GM21737 (cell line): Measurements from ENCODE around the gene BIRC6.
"Not testable (repeated sequence)": the region's sequence is repeated elsewhere in the genome, so short reads cannot be mapped to it uniquely, and the experiment has no call there.

Experiments
- ATAC-seq: cut with Tn5 transposase; IDR thresholded peaks from one replicate; pipeline ENCODE4 v1.9.1; 2021; ENCODE audit warnings: mild to moderate bottlenecking, moderate library complexity; ENCODE audit not compliant: unreplicated experiment

Gene BIRC6, protein sequence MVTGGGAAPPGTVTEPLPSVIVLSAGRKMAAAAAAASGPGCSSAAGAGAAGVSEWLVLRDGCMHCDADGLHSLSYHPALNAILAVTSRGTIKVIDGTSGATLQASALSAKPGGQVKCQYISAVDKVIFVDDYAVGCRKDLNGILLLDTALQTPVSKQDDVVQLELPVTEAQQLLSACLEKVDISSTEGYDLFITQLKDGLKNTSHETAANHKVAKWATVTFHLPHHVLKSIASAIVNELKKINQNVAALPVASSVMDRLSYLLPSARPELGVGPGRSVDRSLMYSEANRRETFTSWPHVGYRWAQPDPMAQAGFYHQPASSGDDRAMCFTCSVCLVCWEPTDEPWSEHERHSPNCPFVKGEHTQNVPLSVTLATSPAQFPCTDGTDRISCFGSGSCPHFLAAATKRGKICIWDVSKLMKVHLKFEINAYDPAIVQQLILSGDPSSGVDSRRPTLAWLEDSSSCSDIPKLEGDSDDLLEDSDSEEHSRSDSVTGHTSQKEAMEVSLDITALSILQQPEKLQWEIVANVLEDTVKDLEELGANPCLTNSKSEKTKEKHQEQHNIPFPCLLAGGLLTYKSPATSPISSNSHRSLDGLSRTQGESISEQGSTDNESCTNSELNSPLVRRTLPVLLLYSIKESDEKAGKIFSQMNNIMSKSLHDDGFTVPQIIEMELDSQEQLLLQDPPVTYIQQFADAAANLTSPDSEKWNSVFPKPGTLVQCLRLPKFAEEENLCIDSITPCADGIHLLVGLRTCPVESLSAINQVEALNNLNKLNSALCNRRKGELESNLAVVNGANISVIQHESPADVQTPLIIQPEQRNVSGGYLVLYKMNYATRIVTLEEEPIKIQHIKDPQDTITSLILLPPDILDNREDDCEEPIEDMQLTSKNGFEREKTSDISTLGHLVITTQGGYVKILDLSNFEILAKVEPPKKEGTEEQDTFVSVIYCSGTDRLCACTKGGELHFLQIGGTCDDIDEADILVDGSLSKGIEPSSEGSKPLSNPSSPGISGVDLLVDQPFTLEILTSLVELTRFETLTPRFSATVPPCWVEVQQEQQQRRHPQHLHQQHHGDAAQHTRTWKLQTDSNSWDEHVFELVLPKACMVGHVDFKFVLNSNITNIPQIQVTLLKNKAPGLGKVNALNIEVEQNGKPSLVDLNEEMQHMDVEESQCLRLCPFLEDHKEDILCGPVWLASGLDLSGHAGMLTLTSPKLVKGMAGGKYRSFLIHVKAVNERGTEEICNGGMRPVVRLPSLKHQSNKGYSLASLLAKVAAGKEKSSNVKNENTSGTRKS (N-terminal part only)

GRCh38 chr2:32356681-32357317, at the start of gene BIRC6:
BIRC6 (plus strand) TSS chr2:32357023; CDS start chr2:32357162, 139 bp downstream.
- peak; percentile 86 for ATAC-seq

GRCh38 chr2:32310577-32310976, 46.2 kb upstream of the BIRC6 start:
- ATAC-seq: no peak

DNA sequence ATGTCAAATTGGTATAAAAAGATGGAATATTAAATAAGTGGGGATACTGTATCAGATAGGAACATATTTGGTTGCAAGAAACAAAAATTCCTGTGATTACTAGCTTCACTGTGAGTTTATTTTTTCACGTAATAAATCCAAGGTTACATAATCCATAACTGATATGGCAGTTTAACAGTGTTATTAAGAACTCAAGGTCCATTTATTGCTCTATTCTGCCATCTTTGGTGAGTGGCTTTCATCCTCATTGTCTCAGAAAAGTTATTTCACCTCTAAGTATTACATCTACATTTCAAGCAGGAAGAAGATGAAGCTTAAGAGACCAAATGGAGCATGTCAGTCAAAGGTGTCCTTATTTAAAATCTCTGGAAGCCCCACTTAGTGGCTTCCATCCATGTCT, 41.9 kb upstream of the BIRC6 start:
- ATAC-seq: no peak

GRCh38 chr2:32328679-32329078, 28.1 kb upstream of the BIRC6 start:
- ATAC-seq: not testable (repeated sequence)

DNA sequence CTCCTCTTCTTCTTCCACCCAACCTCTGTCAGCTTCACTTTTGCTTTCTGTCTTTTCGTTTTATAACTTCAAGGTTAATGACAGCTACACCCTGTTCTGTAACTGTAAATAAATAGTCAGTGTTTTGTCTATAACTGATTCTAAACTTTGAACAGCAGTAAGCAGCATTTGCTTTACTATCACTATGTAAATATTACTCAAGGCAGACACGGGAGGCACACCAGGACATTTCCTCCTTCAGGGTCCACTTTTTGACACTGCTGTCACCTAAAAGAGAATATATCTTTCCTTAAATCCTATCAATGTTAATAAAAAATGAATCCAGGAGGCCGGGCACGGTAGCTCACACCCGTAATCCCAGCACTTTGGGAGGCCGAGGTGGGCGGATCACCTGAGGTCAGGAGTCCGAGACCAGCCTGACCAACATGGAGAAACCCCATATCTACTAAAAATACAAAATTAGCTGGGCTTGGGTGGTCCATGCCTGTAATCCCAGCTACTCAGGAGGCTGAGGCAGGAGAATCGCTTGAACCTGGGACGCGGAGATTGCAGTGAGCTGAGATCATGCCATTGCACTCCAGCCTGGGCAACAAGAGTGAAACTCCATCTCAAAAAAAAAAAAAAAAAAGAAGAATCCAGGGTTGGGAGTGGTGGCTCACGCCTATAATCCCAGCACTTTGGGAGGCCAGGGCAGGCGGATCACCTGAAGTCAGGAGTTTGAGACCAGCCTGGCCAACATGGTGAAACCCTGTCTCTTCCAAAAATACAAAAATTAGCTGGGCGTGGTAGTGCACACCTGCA, 27.4 kb upstream of the BIRC6 start:
- ATAC-seq: not testable (repeated sequence)

- no peak for ATAC-seq
Measured at GRCh38 chr2:32330136-32330535, 26.7 kb upstream of the BIRC6 start.

- no peak for ATAC-seq
Measured at GRCh38 chr2:32342801-32343200, 14.0 kb upstream of the BIRC6 start.

DNA sequence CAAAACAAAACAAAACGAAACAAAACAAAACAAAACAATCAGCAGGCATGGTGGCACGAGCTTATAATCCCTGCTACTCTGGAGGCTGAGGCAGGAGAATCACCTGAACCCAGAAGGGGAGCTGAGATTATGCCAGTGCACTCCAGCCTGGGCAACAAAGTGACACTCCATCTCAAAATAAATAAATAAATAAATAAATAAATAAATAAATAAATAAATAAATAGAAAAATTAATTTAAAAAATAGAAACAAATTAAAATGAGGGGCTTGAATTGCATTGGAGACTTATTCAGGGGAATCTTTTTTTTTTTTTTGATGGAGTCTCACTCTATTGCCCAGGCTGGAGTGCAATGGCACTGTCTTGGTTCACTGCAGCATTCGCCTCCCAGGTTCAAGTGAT, 6.0 kb upstream of the BIRC6 start:
- not testable (repeated sequence) for ATAC-seq

- ATAC-seq: no peak
Measured at GRCh38 chr2:32355976-32356680, 695 bp upstream of the BIRC6 start.

DNA sequence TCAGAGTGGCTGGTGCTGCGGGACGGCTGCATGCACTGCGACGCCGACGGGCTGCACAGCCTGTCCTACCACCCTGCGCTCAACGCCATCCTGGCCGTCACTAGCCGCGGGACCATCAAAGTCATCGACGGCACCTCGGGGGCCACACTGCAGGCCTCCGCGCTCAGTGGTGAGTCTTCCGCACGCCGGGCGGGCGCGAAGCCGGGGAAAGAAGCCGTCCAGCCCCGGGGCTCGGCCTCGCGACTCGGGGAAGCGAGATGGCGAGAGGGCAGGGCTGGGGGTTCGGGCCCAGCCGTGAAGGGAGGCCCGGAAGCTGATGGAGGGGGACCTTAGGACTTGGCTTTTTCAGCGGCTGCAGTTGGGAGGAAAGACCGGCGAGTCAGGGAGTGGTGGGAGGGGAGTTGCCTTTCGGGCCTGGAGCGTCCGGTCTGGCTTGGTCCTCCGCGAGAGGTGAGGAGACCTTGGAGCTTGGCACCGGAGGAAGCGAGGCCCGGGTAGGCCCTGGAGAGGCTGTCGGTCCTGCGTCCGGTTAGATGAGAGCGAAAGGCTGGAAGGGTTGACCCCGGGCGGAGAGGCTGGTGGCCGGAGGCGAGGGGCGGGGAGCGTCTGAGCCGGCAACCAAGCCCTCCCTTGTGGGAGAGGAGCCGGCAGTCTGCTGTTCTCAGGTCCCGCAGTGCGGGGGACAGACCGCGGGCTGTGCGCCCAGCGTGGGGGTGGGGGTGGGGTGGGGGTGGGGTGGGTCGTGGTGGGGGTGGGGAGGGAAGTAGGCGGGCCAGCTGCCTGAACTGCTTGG, 691 bp downstream of the BIRC6 start:
- ATAC-seq: peak; percentile 6

- ATAC-seq: no peak
Measured at GRCh38 chr2:32358111-32358482, 1.3 kb downstream of the BIRC6 start.

DNA sequence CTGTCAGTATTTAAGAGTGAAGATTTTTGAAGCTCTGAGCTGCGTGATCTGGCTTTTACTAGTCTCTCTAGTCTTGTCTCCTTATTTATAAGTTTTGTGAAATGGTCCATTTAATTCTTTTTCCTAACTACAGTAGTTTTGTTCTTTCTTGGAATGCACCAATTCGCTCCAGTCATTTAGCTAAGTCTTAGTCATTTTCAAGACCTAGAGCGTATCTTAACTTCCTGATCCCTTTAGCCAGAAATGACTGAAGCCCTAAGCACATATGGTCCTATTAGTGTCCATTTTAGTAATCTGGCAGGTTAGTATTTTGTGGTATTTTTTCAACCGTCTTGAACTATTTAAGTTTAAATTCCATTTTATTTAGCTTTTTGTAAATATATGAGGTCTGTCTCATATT, 3.6 kb downstream of the BIRC6 start:
- no peak for ATAC-seq

GRCh38 chr2:32362997-32363396, 6.2 kb downstream of the BIRC6 start:
- not testable (repeated sequence) for ATAC-seq

DNA sequence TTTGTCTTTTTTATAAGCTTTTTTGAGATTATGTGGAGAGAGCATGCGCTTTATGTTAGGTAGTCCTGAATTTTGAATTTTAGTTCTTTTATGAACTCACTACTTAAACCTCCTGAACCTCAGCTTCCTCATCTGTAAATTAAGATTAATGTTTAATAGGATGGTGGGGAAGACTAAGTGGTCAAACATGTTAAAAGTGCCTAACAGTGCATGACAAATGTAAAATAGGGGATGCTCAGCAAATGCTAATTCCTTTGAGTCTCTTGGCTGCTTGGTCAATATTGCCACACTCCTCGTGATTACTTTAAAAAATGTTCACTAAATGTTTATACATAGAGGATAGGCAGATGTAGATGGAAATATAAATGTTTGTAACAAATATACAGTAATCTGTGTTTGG, 6.8 kb downstream of the BIRC6 start:
- ATAC-seq: peak; percentile 49

- not testable (repeated sequence) for ATAC-seq
Measured at GRCh38 chr2:32364290-32364689, 7.5 kb downstream of the BIRC6 start.

GRCh38 chr2:32365679-32366078, 8.9 kb downstream of the BIRC6 start:
- ATAC-seq: not testable (repeated sequence)

DNA sequence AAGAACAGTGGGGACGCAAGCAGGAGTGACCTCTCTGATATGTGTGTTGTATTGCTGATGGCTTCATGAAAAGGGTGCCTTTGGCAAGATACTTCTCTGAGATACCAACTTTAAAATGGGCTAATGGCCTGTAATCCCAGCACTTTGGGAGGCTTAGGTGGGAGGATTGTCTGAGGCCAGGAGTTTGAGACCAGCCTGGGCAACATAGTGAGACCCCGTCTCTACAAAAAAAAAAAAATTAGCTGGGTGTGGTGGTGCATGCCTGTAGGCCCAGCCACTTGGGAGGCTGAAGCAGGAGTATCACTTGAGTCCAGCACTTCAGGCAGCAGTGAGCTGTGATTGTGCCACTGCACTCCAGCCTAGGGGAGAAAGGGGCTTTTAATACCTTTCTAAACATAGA, 9.8 kb downstream of the BIRC6 start:
- ATAC-seq: no peak

DNA sequence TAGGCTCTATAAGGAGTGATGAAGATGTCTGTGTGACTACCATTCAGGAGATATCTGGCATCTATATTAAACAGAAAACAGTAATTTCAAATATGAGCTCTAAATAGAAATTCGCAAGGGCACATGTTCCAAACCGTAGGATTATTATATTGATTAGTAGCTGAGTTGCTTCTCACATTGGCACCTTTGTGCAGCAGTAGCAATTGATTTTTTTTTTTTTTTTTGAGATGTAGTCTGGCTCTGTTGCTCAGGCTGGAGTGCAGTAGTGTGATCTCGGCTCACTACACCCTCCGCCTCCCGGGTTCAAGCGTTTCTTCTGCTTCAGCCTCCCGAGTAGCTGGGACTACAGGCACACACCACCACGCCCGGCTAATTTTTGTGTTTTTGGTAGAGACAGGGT, 12.4 kb downstream of the BIRC6 start:
- ATAC-seq: no peak
